ENCODE measurements around the gene CCDC33. TPM values are rescaled to one million over a fixed set of nuclear protein-coding genes. Genes with fewer than 3 reads are reported as not detected.

Gene CCDC33
- total and polyA plus RNA-seq, 10 donors, result 0.08 TPM; not detected in 9

- Histone ChIP-seq H3K27me3 (replicated peaks in 1 of 7) (peaks cover 0 to 57% (median 0%) of the 10 kb centered on the region in 7 donors), H3K4me1 (peaks cover 0 to 6% (median 0%) of the 10 kb centered on the region in 6 donors), H3K4me3 (no peak overlapping the region), H3K27ac (no peak overlapping the region), H3K9me3 (no peaks in the 10 kb centered on the region), H3K36me3 (no peaks in the 10 kb centered on the region)
- intact Hi-C loops (cut with DNase I; ENCODE audit: low total_unique reads), result no loop called here
- DNase-seq, result no peak
- 66 to 76% (median 71%) methylated on average over 9 to 11 of the region's 11 CpGs for WGBS, 5 donors
- no peak for TF ChIP-seq POLR2A (IDR thresholded peaks at IDR 0.05)
- TF ChIP-seq CTCF (IDR thresholded peaks at IDR 0.05 in 8 of 11, conservative IDR thresholded peaks at IDR 0.05 in 3 of 11), result no peak
- no peak for TF ChIP-seq POLR2AphosphoS5 (IDR thresholded peaks at IDR 0.05)
Measured at GRCh38 chr15:74220475-74221248, 15.5 kb upstream of the CCDC33 start.

DNA sequence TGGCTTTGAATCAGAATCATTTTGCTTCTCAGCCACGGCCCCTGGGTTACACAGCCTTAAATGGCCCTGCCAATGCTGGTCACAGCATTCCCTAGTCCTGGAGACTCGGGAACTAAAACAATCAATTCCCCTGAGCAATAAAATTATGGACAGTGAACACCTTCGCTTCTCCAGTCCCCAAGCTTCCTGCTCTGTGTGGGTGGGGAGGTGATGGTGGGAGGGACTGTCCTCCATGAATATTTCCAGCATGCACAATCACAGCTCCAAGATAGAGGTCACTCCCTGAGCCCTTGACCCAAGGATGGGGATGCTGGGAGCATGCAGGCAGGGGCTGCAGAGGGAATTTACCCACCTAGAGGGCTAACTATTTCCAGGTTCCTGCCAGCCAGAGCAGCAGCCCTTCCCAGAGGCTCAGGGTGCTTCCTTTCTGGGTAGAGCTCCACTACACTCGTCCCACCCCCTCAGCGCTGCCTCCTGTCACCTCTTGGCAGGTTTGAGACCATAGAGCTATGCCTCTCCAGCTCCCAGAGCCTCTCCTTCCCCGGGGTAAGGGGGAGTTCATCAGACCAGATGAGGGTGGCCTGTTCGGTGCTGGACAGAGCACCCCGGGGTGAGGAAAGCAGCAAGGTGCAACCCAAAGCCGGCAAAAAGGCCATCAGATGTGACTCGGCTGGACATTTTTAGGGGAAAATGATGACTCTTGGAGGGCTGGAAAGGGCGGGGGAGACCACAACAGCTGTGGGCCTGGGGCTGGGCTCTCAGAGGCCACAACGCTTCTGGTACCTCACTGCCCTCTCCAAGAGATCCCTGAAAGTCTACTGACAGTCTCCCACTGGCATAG, 14.5 kb upstream of the CCDC33 start:
- 45 to 54% (median 47%) methylated on average over 12 of the region's 12 CpGs for WGBS, 5 donors
- Histone ChIP-seq H3K27ac (no peak overlapping the region), H3K4me3 (no peak overlapping the region), H3K36me3 (no peaks in the 10 kb centered on the region), H3K9me3 (no peaks in the 10 kb centered on the region), H3K27me3 (replicated peaks in 1 of 7) (peaks cover 0 to 58% (median 0%) of the 10 kb centered on the region in 7 donors), H3K4me1 (peaks cover 0 to 6% (median 0%) of the 10 kb centered on the region in 6 donors)
- TF ChIP-seq POLR2A (IDR thresholded peaks at IDR 0.05) (no peak), POLR2AphosphoS5 (IDR thresholded peaks at IDR 0.05) (no peak), CTCF (IDR thresholded peaks at IDR 0.05 in 8 of 11, conservative IDR thresholded peaks at IDR 0.05 in 3 of 11) (no peak)
- no peak for DNase-seq
- intact Hi-C loops (cut with DNase I; ENCODE audit: low total_unique reads), result no loop called here

DNA sequence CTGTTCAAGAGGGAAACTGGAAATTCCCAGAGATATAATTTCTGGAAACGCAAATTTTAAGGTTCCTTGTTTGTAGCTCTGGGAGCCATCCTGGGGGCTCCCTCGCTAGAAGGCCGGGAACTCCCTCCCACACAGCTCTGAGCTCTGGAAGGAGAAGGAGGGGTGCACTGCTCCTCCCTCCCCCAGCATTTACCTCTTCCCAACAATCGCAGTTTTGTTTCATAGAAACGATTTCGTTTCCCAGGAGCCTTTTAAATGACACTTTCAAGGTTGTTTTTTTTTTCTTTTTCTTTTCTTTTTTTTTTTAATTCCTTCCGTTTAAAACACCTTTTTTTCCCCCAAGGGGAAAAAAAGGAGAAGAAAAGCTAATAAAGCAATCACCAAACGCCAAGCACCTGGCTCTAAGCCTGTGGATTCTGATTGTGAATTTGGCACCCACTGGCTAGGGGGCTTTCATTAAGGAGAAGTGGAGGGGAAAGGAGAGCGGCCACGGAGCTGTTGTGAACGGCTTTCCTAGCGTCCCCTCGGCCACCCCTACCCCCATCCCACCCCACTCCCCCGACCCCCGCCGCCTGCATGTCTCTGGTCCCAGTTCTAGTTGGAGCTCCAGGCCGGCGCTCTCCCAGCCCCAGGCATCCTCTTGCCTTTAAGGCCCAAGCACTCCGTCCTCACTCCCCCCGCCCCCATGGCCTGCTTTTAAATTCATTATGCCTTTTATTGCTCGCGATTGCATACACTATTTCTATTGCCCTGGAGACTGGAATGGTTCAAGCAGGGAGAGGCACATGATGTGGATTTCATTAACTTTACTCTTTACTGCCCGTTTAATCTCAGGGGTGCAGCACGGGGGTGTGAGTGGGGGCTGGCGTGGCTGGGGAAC, 13.6 kb upstream of the CCDC33 start:
- peaks cover 0 to 58% (median 0%) of the 10 kb centered on the region in 7 donors for H3K27me3 ChIP-seq (replicated peaks in 1 of 7)
- H3K4me1 ChIP-seq, result peaks cover 0 to 6% (median 0%) of the 10 kb centered on the region in 6 donors
- H3K9me3 ChIP-seq, result no peaks in the 10 kb centered on the region
- no peaks in the 10 kb centered on the region for H3K36me3 ChIP-seq
- 49 to 57% (median 56%) methylated on average over 24 to 25 of the region's 25 CpGs for WGBS, 5 donors
- no peak overlapping the region for H3K4me3 ChIP-seq
- H3K27ac ChIP-seq, result no peak overlapping the region
- intact Hi-C loops (cut with DNase I; ENCODE audit: low total_unique reads), result no loop called here
- TF ChIP-seq CTCF (IDR thresholded peaks at IDR 0.05 in 8 of 11, conservative IDR thresholded peaks at IDR 0.05 in 3 of 11), result no peak
- no peak for DNase-seq

All from spleen (tissue), 11 donors.